OCI-LY3 (cell line): ENCODE measurements around the gene SLC25A21.

ENCODE experiments used
- EZH2phosphoT487 ChIP-seq: fragments of 200-600 bp; shearing (Covaris generic); IDR thresholded peaks from 2 replicates; pipeline ENCODE4 v1.6.1; 2018; ENCODE audit warnings: antibody characterized with exemption, mixed run types, low read depth
- TF ChIP-seq, protein P1 (sequence below): fragments of 200-600, 300-600 bp; sonication (generic); IDR thresholded peaks from 2 replicates; pipeline ENCODE4 v1.5.1; 2014; ENCODE audit warnings: antibody characterized with exemption, low read length, low read depth

DNA sequence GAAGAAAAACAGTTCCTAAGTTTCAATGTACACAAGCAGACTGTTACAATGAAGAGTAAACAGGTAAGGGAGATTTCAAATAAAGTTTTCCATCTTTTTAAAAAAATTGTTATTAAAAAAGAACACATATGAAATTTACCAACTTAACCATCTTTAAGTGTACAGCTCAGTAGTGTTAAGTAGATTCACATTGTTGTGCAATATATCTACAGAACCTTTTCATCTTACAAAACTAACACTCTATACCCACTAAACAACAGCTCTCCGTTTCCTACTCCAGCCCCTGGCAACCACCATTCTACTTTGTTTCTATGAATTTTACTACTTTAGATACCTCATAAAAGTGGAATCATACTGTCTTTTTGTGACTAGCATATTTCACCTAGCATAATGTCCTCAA is 139.5 kb downstream of the SLC25A21 start:
- TF ChIP-seq, protein P1, sequence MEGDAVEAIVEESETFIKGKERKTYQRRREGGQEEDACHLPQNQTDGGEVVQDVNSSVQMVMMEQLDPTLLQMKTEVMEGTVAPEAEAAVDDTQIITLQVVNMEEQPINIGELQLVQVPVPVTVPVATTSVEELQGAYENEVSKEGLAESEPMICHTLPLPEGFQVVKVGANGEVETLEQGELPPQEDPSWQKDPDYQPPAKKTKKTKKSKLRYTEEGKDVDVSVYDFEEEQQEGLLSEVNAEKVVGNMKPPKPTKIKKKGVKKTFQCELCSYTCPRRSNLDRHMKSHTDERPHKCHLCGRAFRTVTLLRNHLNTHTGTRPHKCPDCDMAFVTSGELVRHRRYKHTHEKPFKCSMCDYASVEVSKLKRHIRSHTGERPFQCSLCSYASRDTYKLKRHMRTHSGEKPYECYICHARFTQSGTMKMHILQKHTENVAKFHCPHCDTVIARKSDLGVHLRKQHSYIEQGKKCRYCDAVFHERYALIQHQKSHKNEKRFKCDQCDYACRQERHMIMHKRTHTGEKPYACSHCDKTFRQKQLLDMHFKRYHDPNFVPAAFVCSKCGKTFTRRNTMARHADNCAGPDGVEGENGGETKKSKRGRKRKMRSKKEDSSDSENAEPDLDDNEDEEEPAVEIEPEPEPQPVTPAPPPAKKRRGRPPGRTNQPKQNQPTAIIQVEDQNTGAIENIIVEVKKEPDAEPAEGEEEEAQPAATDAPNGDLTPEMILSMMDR = no peak
- no peak for TF ChIP-seq EZH2phosphoT487
